Muscle of leg (tissue), 11 donors: ENCODE results near the gene KCNH3. TPM values are rescaled to one million over a fixed set of nuclear protein-coding genes. Genes with fewer than 3 reads are reported as not detected.
"Not testable (repeated sequence)": the region's sequence is repeated elsewhere in the genome, so short reads cannot be mapped to it uniquely, and the experiment has no call there.

Experiments
- DNase-seq: peaks from one replicate; pipeline ENCODE4 v3.0.0; 2013
- H3K27ac ChIP-seq: one replicate; pipeline ENCODE4 v1.5.1; 2013; ENCODE audit warnings: mild to moderate bottlenecking, low read length, control low read depth
- H3K27me3 ChIP-seq: one replicate; pipeline ENCODE4 v1.6.1; 2013; ENCODE audit warnings: low read length; ENCODE audit not compliant: control insufficient read depth, insufficient read depth
- H3K36me3 ChIP-seq: one replicate; pipeline ENCODE4 v1.6.1; 2013; ENCODE audit warnings: low read length; ENCODE audit not compliant: control insufficient read depth, insufficient read depth
- H3K4me1 ChIP-seq: one replicate; pipeline ENCODE4 v1.6.1; 2013; ENCODE audit warnings: low read length; ENCODE audit not compliant: control insufficient read depth, insufficient read depth
- H3K4me3 ChIP-seq: one replicate; pipeline ENCODE4 v1.5.1; 2013; ENCODE audit warnings: low read length, control low read depth
- H3K9me3 ChIP-seq: replicated peaks from 2 replicates; pipeline ENCODE4 v1.6.1; 2013; ENCODE audit warnings: low read depth, low read length; ENCODE audit not compliant: control insufficient read depth
- WGBS: methylation state at CpG from one replicate; pipeline ENCODE4 v1.1.5; 2013; ENCODE audit warnings: missing lambda C conversion rate; ENCODE audit not compliant: insufficient coverage; 5-methylcytosine and 5-hydroxymethylcytosine counted together
- polyA plus RNA-seq, 8 donors: library from polyadenylated mRNA; unstranded; fragments of 120-200 nt; gene quantifications; one replicate each; pipeline versions ENCODE4 v1.2.1 to v1.2.3, GENCODE V29; 2013; ENCODE audit warnings: inconsistent platforms in 1 of 8, low replicate concordance in 1 of 8; ENCODE audit not compliant: insufficient read length in 8 of 8, insufficient read depth in 1 of 8
- total RNA-seq: library from RNA; stranded (reverse); fragments of 120-200 nt; gene quantifications from one replicate; pipeline ENCODE4 v1.2.4, GENCODE V29; 2013

The KCNH3 gene
- total and polyA plus RNA-seq, 9 donors: 0.96 to 2.0 (median 1.6) TPM

- H3K4me1 ChIP-seq: no peaks in the 10 kb centered on the region
- no peak overlapping the region for H3K4me3 ChIP-seq
- H3K36me3 ChIP-seq: peaks cover 43% of the 10 kb centered on the region
- no peak overlapping the region for H3K27ac ChIP-seq
- 93% methylated on average over 3 of the region's 6 CpGs for WGBS
- no peaks in the 10 kb centered on the region for H3K27me3 ChIP-seq
- no peak for DNase-seq
- no peaks in the 10 kb centered on the region for H3K9me3 ChIP-seq
These were observed 14.0 kb upstream of the KCNH3 start for GRCh38 chr12:49524660-49525324.

- DNase-seq: no peak
- peaks cover 41% of the 10 kb centered on the region for H3K36me3 ChIP-seq
- H3K9me3 ChIP-seq: no peaks in the 10 kb centered on the region
- H3K4me3 ChIP-seq: no peak overlapping the region
- H3K4me1 ChIP-seq: no peaks in the 10 kb centered on the region
- no peak overlapping the region for H3K27ac ChIP-seq
- no peaks in the 10 kb centered on the region for H3K27me3 ChIP-seq
- 89% methylated on average over 4 of the region's 7 CpGs for WGBS
These were observed 12.9 kb upstream of the KCNH3 start for GRCh38 chr12:49525942-49526341.

GRCh38 chr12:49527361-49528130, 11.3 kb upstream of the KCNH3 start:
- H3K27me3 ChIP-seq: no peaks in the 10 kb centered on the region
- H3K4me1 ChIP-seq: no peaks in the 10 kb centered on the region
- H3K9me3 ChIP-seq: no peaks in the 10 kb centered on the region
- WGBS: 86% methylated on average over 4 of the region's 7 CpGs
- peaks cover 34% of the 10 kb centered on the region for H3K36me3 ChIP-seq
- DNase-seq: no peak
- no peak overlapping the region for H3K27ac ChIP-seq
- no peak overlapping the region for H3K4me3 ChIP-seq

GRCh38 chr12:49529414-49529813, 9.4 kb upstream of the KCNH3 start:
- WGBS: no CpG with 5 or more reads among the region's 1 CpG
- Histone ChIP-seq H3K27ac (no peak overlapping the region), H3K36me3 (peaks cover 25% of the 10 kb centered on the region), H3K27me3 (peaks cover under 1% of the 10 kb centered on the region), H3K4me1 (no peaks in the 10 kb centered on the region), H3K4me3 (no peak overlapping the region), H3K9me3 (no peaks in the 10 kb centered on the region)
- no peak for DNase-seq

GRCh38 chr12:49531745-49532144, 7.1 kb upstream of the KCNH3 start:
- Histone ChIP-seq H3K27ac (no peak overlapping the region), H3K36me3 (peaks cover 6% of the 10 kb centered on the region), H3K4me3 (no peak overlapping the region), H3K27me3 (peaks cover 21% of the 10 kb centered on the region), H3K9me3 (no peaks in the 10 kb centered on the region), H3K4me1 (peaks cover 3% of the 10 kb centered on the region)
- no peak for DNase-seq
- 75% methylated on average over 2 of the region's 2 CpGs for WGBS

GRCh38 chr12:49533331-49533730, 5.5 kb upstream of the KCNH3 start:
- DNase-seq: no peak
- 77% methylated on average over 10 of the region's 10 CpGs for WGBS

GRCh38 chr12:49534122-49534521, 4.7 kb upstream of the KCNH3 start:
- H3K36me3 ChIP-seq, H3K9me3 ChIP-seq, DNase-seq, H3K4me3 ChIP-seq, H3K27ac ChIP-seq: not testable (repeated sequence)
- Histone ChIP-seq H3K4me1 (peaks cover 15% of the 10 kb centered on the region), H3K27me3 (peaks cover 43% of the 10 kb centered on the region)
- WGBS: 80% methylated on average over 1 of the region's 5 CpGs

More at GRCh38 chr12:49533331-49533730, 5.5 kb upstream of the KCNH3 start:
- H3K9me3 ChIP-seq: no peaks in the 10 kb centered on the region
- no peaks in the 10 kb centered on the region for H3K36me3 ChIP-seq
- peaks cover 37% of the 10 kb centered on the region for H3K27me3 ChIP-seq
- H3K4me1 ChIP-seq: peaks cover 14% of the 10 kb centered on the region
- H3K4me3 ChIP-seq: no peak overlapping the region
- H3K27ac ChIP-seq: no peak overlapping the region

GRCh38 chr12:49534731-49535278, 4.0 kb upstream of the KCNH3 start:
- H3K27me3 ChIP-seq: peaks cover 50% of the 10 kb centered on the region
- 53% methylated on average over 2 of the region's 13 CpGs for WGBS
- H3K36me3 ChIP-seq: no peaks in the 10 kb centered on the region

GRCh38 chr12:49535921-49536525, 2.8 kb upstream of the KCNH3 start:
- Histone ChIP-seq H3K27ac (no peak overlapping the region), H3K36me3 (no peaks in the 10 kb centered on the region), H3K27me3 (peaks cover 62% of the 10 kb centered on the region), H3K4me1 (peaks cover 15% of the 10 kb centered on the region), H3K4me3 (no peak overlapping the region), H3K9me3 (no peaks in the 10 kb centered on the region)
- 67% methylated on average over 4 of the region's 6 CpGs for WGBS
- no peak for DNase-seq

More at GRCh38 chr12:49534731-49535278, 4.0 kb upstream of the KCNH3 start:
- H3K4me3 ChIP-seq: no peak overlapping the region
- peaks cover 15% of the 10 kb centered on the region for H3K4me1 ChIP-seq
- no peak for DNase-seq
- H3K27ac ChIP-seq: no peak overlapping the region
- H3K9me3 ChIP-seq: no peaks in the 10 kb centered on the region

- DNase-seq: no peak
- no peaks in the 10 kb centered on the region for H3K36me3 ChIP-seq
- WGBS: 13% methylated on average over 1 of the region's 3 CpGs
- no peak overlapping the region for H3K4me3 ChIP-seq
- H3K9me3 ChIP-seq: no peaks in the 10 kb centered on the region
- H3K27me3 ChIP-seq: peaks cover 67% of the 10 kb centered on the region
- peaks cover 15% of the 10 kb centered on the region for H3K4me1 ChIP-seq
- no peak overlapping the region for H3K27ac ChIP-seq
These were observed 2.2 kb upstream of the KCNH3 start for GRCh38 chr12:49536526-49537071.
